ENCODE measurements around the gene SIL1.
"Not testable (repeated sequence)": the region's sequence is repeated elsewhere in the genome, so short reads cannot be mapped to it uniquely, and the experiment has no call there.

SIL1 gene

GRCh38 chr5:138935466-138935865 is 262.7 kb downstream of the SIL1 start:
- DNase-seq, result no peak

- no peak for DNase-seq
These were observed 263.2 kb downstream of the SIL1 start for GRCh38 chr5:138934971-138935370.

- no peak for DNase-seq
These were observed 264.5 kb downstream of the SIL1 start for GRCh38 chr5:138933522-138934290.

- DNase-seq, result no peak
These were observed 265.9 kb downstream of the SIL1 start for GRCh38 chr5:138932171-138932810.

- DNase-seq, result no peak
These were observed 267.6 kb downstream of the SIL1 start for GRCh38 chr5:138930371-138931097.

- DNase-seq, result no peak
These were observed 268.6 kb downstream of the SIL1 start for GRCh38 chr5:138929571-138929955.

GRCh38 chr5:138927979-138928378 is 270.2 kb downstream of the SIL1 start:
- no peak for DNase-seq

- DNase-seq, result no peak
These were observed 270.6 kb downstream of the SIL1 start for GRCh38 chr5:138927544-138927943.

- DNase-seq, result no peak
These were observed 271.3 kb downstream of the SIL1 start for GRCh38 chr5:138926688-138927448.

GRCh38 chr5:138926257-138926656 is 271.9 kb downstream of the SIL1 start:
- DNase-seq, result no peak

GRCh38 chr5:138925090-138925635 is 273.0 kb downstream of the SIL1 start:
- DNase-seq, result no peak

- no peak for DNase-seq
These were observed 275.7 kb downstream of the SIL1 start for GRCh38 chr5:138922494-138922893.

- DNase-seq, result not testable (repeated sequence)
These were observed 276.8 kb downstream of the SIL1 start for GRCh38 chr5:138921362-138921761.

GRCh38 chr5:138920181-138920580 is 278.0 kb downstream of the SIL1 start:
- DNase-seq, result no peak

- no peak for DNase-seq
These were observed 279.5 kb downstream of the SIL1 start for GRCh38 chr5:138918686-138919085.

- no peak for DNase-seq
These were observed 283.8 kb downstream of the SIL1 start for GRCh38 chr5:138914338-138914737.

- DNase-seq, result no peak
These were observed 284.4 kb downstream of the SIL1 start for GRCh38 chr5:138913773-138914172.

- DNase-seq, result no peak
These were observed 286.1 kb downstream of the SIL1 start for GRCh38 chr5:138912093-138912492.

- DNase-seq, result peak; percentile 43
These were observed 286.7 kb downstream of the SIL1 start for GRCh38 chr5:138911441-138911840.

GRCh38 chr5:138910546-138911185 is 287.5 kb downstream of the SIL1 start:
- DNase-seq, result peak; percentile 49

GRCh38 chr5:138909734-138910133 is 288.4 kb downstream of the SIL1 start:
- DNase-seq, result no peak

- DNase-seq, result peak; percentile 79
These were observed 292.6 kb downstream of the SIL1 start for GRCh38 chr5:138905541-138905940.
